ENCODE results near the gene FOXD1.
"Not testable (repeated sequence)": the region's sequence is repeated elsewhere in the genome, so short reads cannot be mapped to it uniquely, and the experiment has no call there.

Gene FOXD1

GRCh38 chr5:73464016-73464745 lies 15.6 kb upstream of the FOXD1 start:
- no peaks in the 10 kb centered on the region for H3K4me1 ChIP-seq (ENCODE audit: control insufficient read depth, insufficient read depth, low read length, poor library complexity, severe bottlenecking)
- no peak overlapping the region for H3K27ac ChIP-seq (ENCODE audit: low read depth, low read length, severe bottlenecking)
- no peaks in the 10 kb centered on the region for H3K36me3 ChIP-seq (ENCODE audit: control insufficient read depth, insufficient read depth, low read length)
- no peaks in the 10 kb centered on the region for H3K9me3 ChIP-seq (ENCODE audit: control insufficient read depth, low read length)
- WGBS, 2 experiments (ENCODE audit: insufficient coverage in 2 of 2), result 80 to 85% methylated on average over 4 to 7 of the region's 7 CpGs
- H3K4me3 ChIP-seq (ENCODE audit: extremely low read depth, insufficient read depth, low read length, poor library complexity, severe bottlenecking), result no peak overlapping the region

DNA sequence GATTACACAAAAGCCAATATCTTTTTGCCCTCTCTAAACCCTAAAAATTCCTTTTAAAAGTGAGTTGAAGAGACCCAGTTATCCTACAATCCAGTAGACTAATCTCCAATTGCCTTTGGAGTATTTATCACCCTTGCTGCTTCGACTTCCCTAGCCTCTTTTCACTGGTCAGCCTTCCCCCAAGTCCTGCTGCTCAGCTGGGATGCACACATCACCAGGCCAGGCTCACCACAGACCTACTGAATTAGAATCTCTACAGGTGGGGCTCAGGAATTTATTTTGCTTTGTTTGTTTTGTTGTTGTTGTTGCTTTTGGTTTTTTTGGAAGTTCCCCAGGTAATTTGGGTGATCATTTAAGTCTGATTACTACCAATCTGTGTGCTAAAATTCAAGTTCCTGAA lies 11.6 kb upstream of the FOXD1 start:
- no peak overlapping the region for H3K4me3 ChIP-seq (ENCODE audit: extremely low read depth, insufficient read depth, low read length, poor library complexity, severe bottlenecking)
- 50 to 78% methylated on average over 1 of the region's 1 CpG for WGBS, 2 experiments (ENCODE audit: insufficient coverage in 2 of 2)
- no peaks in the 10 kb centered on the region for H3K9me3 ChIP-seq (ENCODE audit: control insufficient read depth, low read length)
- H3K27ac ChIP-seq (ENCODE audit: low read depth, low read length, severe bottlenecking), result no peak overlapping the region
- H3K4me1 ChIP-seq (ENCODE audit: control insufficient read depth, insufficient read depth, low read length, poor library complexity, severe bottlenecking), result no peaks in the 10 kb centered on the region
- H3K36me3 ChIP-seq (ENCODE audit: control insufficient read depth, insufficient read depth, low read length), result no peaks in the 10 kb centered on the region

DNA sequence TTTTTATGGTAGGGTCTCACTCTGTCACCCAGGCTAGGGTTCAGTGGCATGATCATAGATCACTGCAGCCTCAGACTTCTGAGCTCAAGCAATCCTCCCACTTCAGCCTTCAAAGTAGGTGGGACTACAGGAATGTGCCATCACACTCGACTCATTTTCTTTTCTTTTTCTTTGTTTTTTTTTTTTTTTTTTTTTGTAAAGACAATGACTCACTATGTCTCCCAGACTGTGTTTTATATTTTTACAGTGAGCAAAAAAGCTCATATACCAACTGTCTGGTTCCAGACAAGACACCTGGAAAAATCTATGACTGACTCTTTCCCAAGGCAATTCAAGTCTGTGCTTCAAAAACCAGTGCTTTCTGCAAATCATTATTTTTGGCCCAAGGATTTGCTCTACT lies 10.8 kb upstream of the FOXD1 start:
- Histone ChIP-seq H3K9me3 (ENCODE audit: control insufficient read depth, low read length) (no peaks in the 10 kb centered on the region), H3K36me3 (ENCODE audit: control insufficient read depth, insufficient read depth, low read length) (no peaks in the 10 kb centered on the region), H3K4me3 (ENCODE audit: extremely low read depth, insufficient read depth, low read length, poor library complexity, severe bottlenecking) (no peak overlapping the region), H3K27ac (ENCODE audit: low read depth, low read length, severe bottlenecking) (no peak overlapping the region), H3K4me1 (ENCODE audit: control insufficient read depth, insufficient read depth, low read length, poor library complexity, severe bottlenecking) (no peaks in the 10 kb centered on the region)
- WGBS, 2 experiments (ENCODE audit: insufficient coverage in 2 of 2), result no CpG with 5 or more reads among the region's 1 CpG

GRCh38 chr5:73456462-73456861 lies 7.9 kb upstream of the FOXD1 start:
- not testable (repeated sequence) for H3K27ac ChIP-seq (ENCODE audit: low read depth, low read length, severe bottlenecking); H3K4me3 ChIP-seq (ENCODE audit: extremely low read depth, insufficient read depth, low read length, poor library complexity, severe bottlenecking); H3K9me3 ChIP-seq (ENCODE audit: control insufficient read depth, low read length); H3K4me1 ChIP-seq (ENCODE audit: control insufficient read depth, insufficient read depth, low read length, poor library complexity, severe bottlenecking); H3K36me3 ChIP-seq (ENCODE audit: control insufficient read depth, insufficient read depth, low read length)
- 86% methylated on average over 1 of the region's 1 CpG; no CpG with 5 or more reads in 1 of the 2 experiments for WGBS, 2 experiments (ENCODE audit: insufficient coverage in 2 of 2)

GRCh38 chr5:73454379-73455036 lies 5.9 kb upstream of the FOXD1 start:
- H3K27ac ChIP-seq (ENCODE audit: low read depth, low read length, severe bottlenecking), result no peak overlapping the region
- no peaks in the 10 kb centered on the region for H3K9me3 ChIP-seq (ENCODE audit: control insufficient read depth, low read length)
- H3K4me3 ChIP-seq (ENCODE audit: extremely low read depth, insufficient read depth, low read length, poor library complexity, severe bottlenecking), result no peak overlapping the region
- H3K36me3 ChIP-seq (ENCODE audit: control insufficient read depth, insufficient read depth, low read length), result no peaks in the 10 kb centered on the region
- no peaks in the 10 kb centered on the region for H3K4me1 ChIP-seq (ENCODE audit: control insufficient read depth, insufficient read depth, low read length, poor library complexity, severe bottlenecking)
- 0 to 57% methylated on average over 1 of the region's 6 CpGs for WGBS, 2 experiments (ENCODE audit: insufficient coverage in 2 of 2)

DNA sequence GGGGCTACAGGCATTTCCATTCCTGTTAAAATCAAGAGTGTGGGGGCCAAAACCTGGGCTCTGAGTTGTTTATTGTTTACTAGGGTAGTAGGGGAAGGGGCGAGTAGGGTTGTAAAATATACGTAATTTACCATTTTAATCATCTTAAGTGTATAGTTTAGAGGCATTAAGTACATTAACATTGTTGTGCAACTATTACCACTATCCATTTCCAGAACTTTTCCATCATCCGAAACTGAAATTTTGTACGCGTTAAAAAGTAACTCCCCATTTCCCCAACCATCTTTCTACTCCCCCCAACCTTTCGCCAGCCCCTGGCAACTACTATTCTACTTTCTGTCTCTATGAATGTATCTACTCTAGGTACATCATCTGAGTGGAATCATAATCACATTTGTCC lies 3.6 kb upstream of the FOXD1 start:
- Histone ChIP-seq H3K9me3 (ENCODE audit: control insufficient read depth, low read length) (no peaks in the 10 kb centered on the region), H3K36me3 (ENCODE audit: control insufficient read depth, insufficient read depth, low read length) (no peaks in the 10 kb centered on the region), H3K4me1 (ENCODE audit: control insufficient read depth, insufficient read depth, low read length, poor library complexity, severe bottlenecking) (peaks cover 4% of the 10 kb centered on the region), H3K4me3 (ENCODE audit: extremely low read depth, insufficient read depth, low read length, poor library complexity, severe bottlenecking) (no peak overlapping the region), H3K27ac (ENCODE audit: low read depth, low read length, severe bottlenecking) (no peak overlapping the region)
- 93 to 100% methylated on average over 1 to 3 of the region's 6 CpGs for WGBS, 2 experiments (ENCODE audit: insufficient coverage in 2 of 2)

GRCh38 chr5:73451224-73452130 lies 2.9 kb upstream of the FOXD1 start:
- H3K9me3 ChIP-seq (ENCODE audit: control insufficient read depth, low read length), result no peaks in the 10 kb centered on the region
- WGBS, 2 experiments (ENCODE audit: insufficient coverage in 2 of 2), result 3% methylated on average over 42 to 61 of the region's 70 CpGs
- H3K4me3 ChIP-seq (ENCODE audit: extremely low read depth, insufficient read depth, low read length, poor library complexity, severe bottlenecking), result peak overlapping the region; percentile 35
- peaks cover 4% of the 10 kb centered on the region for H3K4me1 ChIP-seq (ENCODE audit: control insufficient read depth, insufficient read depth, low read length, poor library complexity, severe bottlenecking)
- H3K36me3 ChIP-seq (ENCODE audit: control insufficient read depth, insufficient read depth, low read length), result no peaks in the 10 kb centered on the region
- H3K27ac ChIP-seq (ENCODE audit: low read depth, low read length, severe bottlenecking), result no peak overlapping the region

- Histone ChIP-seq H3K9me3 (ENCODE audit: control insufficient read depth, low read length) (no peaks in the 10 kb centered on the region), H3K4me1 (ENCODE audit: control insufficient read depth, insufficient read depth, low read length, poor library complexity, severe bottlenecking) (peaks cover 4% of the 10 kb centered on the region), H3K36me3 (ENCODE audit: control insufficient read depth, insufficient read depth, low read length) (no peaks in the 10 kb centered on the region), H3K27ac (ENCODE audit: low read depth, low read length, severe bottlenecking) (no peak overlapping the region), H3K4me3 (ENCODE audit: extremely low read depth, insufficient read depth, low read length, poor library complexity, severe bottlenecking) (peak overlapping the region; percentile 35)
- 0 to 3% methylated on average over 15 to 21 of the region's 27 CpGs for WGBS, 2 experiments (ENCODE audit: insufficient coverage in 2 of 2)
These were observed 2.2 kb upstream of the FOXD1 start for GRCh38 chr5:73450672-73451223.

DNA sequence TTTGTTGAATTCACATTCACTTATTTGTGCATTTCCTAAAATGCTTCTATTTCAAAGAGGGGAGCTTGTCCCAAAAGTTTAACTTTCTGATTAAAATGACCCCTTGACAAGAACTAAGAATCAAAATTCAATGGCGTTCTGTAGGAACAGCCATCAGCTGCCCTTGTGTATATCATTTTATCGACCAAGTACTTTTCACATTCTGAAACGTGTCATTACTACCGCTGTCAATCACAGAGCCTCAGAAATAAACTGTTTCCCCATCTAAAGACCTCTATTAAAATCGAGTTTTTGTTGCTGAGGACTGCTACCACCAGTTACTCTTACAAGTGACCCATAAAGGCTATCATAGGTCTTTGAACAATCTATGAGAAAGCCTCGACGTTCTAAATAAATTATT lies 1.6 kb upstream of the FOXD1 start:
- H3K4me1 ChIP-seq (ENCODE audit: control insufficient read depth, insufficient read depth, low read length, poor library complexity, severe bottlenecking), result peaks cover 4% of the 10 kb centered on the region
- 14 to 17% methylated on average over 5 of the region's 7 CpGs for WGBS, 2 experiments (ENCODE audit: insufficient coverage in 2 of 2)
- H3K9me3 ChIP-seq (ENCODE audit: control insufficient read depth, low read length), result no peaks in the 10 kb centered on the region

GRCh38 chr5:73447530-73448462 lies 781 bp downstream of the FOXD1 start:
- 1% methylated on average over 63 to 113 of the region's 127 CpGs for WGBS, 2 experiments (ENCODE audit: insufficient coverage in 2 of 2)
- Histone ChIP-seq H3K4me1 (ENCODE audit: control insufficient read depth, insufficient read depth, low read length, poor library complexity, severe bottlenecking) (peaks cover 4% of the 10 kb centered on the region), H3K9me3 (ENCODE audit: control insufficient read depth, low read length) (no peaks in the 10 kb centered on the region), H3K36me3 (ENCODE audit: control insufficient read depth, insufficient read depth, low read length) (peaks cover 6% of the 10 kb centered on the region), H3K27ac (ENCODE audit: low read depth, low read length, severe bottlenecking) (peak overlapping the region; percentile 36), H3K4me3 (ENCODE audit: extremely low read depth, insufficient read depth, low read length, poor library complexity, severe bottlenecking) (peak overlapping the region; percentile 55)

More for the DNA sequence above, 1.6 kb upstream of the FOXD1 start:
- H3K27ac ChIP-seq (ENCODE audit: low read depth, low read length, severe bottlenecking), result no peak overlapping the region
- no peak overlapping the region for H3K4me3 ChIP-seq (ENCODE audit: extremely low read depth, insufficient read depth, low read length, poor library complexity, severe bottlenecking)
- no peaks in the 10 kb centered on the region for H3K36me3 ChIP-seq (ENCODE audit: control insufficient read depth, insufficient read depth, low read length)
